Right cardiac atrium (tissue), 5 donors: Measurements from ENCODE around the gene DDX60. TPM values are rescaled to one million over a fixed set of nuclear protein-coding genes. Genes with fewer than 3 reads are reported as not detected.

Source experiments
- polyA plus RNA-seq: library from polyadenylated mRNA; stranded (reverse); fragments of 200-250 nt; gene quantifications from one replicate; pipeline ENCODE4 v1.2.3, GENCODE V29; 2013
- total RNA-seq, 4 donors: library from RNA; stranded (reverse); fragmentation: NEBNext Ultra II Directional; extraction: Animal tissue kit (Norgen Biotek cat#: 25700); gene quantifications; one replicate each; pipeline ENCODE4 v1.2.1, GENCODE V29; 2021
- donor health status: healthy with polysubstance abuse.
- donor health status: DM: no; HTN: yes; CAD: no.
- donor health status: DM: no; HTN: no; CAD: no.
- donor health status: DM: no; HTN: yes; CAD: no; lungs with severe emphysema.
- donor health status: DM: yes; HTN: yes; CAD: no.

The DDX60 gene
- total and polyA plus RNA-seq, 5 donors = 4.6 to 14.7 (median 9.5) TPM

Other genes starting within 250 kb of the DDX60 start
- gene ANXA10, start 226.2 kb downstream of the DDX60 start, total RNA-seq = not detected
- gene ANXA10, start 226.2 kb downstream of the DDX60 start, polyA plus RNA-seq = not detected
- 10 to 100 TPM in 1 of 4 donors, 1 to 10 TPM in 3; 8.2 to 10.5 (median 8.8) TPM for gene DDX60L, start 161.7 kb upstream of the DDX60 start, total RNA-seq
- 6.1 TPM for gene DDX60L, start 161.7 kb upstream of the DDX60 start, polyA plus RNA-seq
- gene PALLD, start 178.3 kb upstream of the DDX60 start, total RNA-seq = 1,000 to 10,000 TPM in 1 of 4 donors, 100 to 1,000 TPM in 3; 625 to 1,069 (median 728) TPM
- gene PALLD, start 178.3 kb upstream of the DDX60 start, polyA plus RNA-seq = 233 TPM